PFSK-1 (cell line): ENCODE results near the gene SGO2.

Source experiments
- FOXP2 ChIP-seq: optimal IDR thresholded peaks from 2 replicates; pipeline ENCODE3; 2011; ENCODE audit warnings: borderline replicate concordance, control low read depth, inconsistent platforms; ENCODE audit not compliant: insufficient read depth; ENCODE audit errors: extremely low read length, extremely low read depth
- POLR2AphosphoS5 ChIP-seq: IDR thresholded peaks from 2 replicates; pipeline ENCODE4 v1.6.1; 2012; ENCODE audit warnings: low read depth, mild to moderate bottlenecking, control low read depth, low read length, moderate library complexity
- REST ChIP-seq, 2 experiments: IDR thresholded peaks; 2 replicates each; pipeline versions ENCODE4 v1.6.1 to v1.8.0; 2011 to 2012; ENCODE audit warnings: low read depth in 2 of 2, low read length in 2 of 2, control low read depth in 1 of 2, inconsistent platforms in 1 of 2, mild to moderate bottlenecking in 1 of 2, moderate library complexity in 1 of 2; ENCODE audit not compliant: insufficient read depth in 1 of 2
- SIN3A ChIP-seq: IDR thresholded peaks from 2 replicates; pipeline ENCODE4 v1.6.1; 2012; ENCODE audit warnings: mild to moderate bottlenecking, low read length, moderate library complexity, borderline replicate concordance; ENCODE audit not compliant: insufficient read depth
- TAF1 ChIP-seq: IDR thresholded peaks from 2 replicates; pipeline ENCODE4 v1.6.1; 2012; ENCODE audit warnings: low read length, control low read depth, borderline replicate concordance; ENCODE audit not compliant: insufficient read depth

Gene SGO2

GRCh38 chr2:200506679-200507078 is 19.3 kb upstream of the SGO2 start:
- TF ChIP-seq TAF1 (no peak), REST (IDR thresholded peaks at IDR 0.05; ENCODE audit: insufficient read depth in 1 of 2, low read depth in 2 of 2, low read length in 2 of 2) (no peak), FOXP2 (no peak), POLR2AphosphoS5 (no peak), SIN3A (no peak)

GRCh38 chr2:200507179-200507578 is 18.8 kb upstream of the SGO2 start:
- no peak for TF ChIP-seq SIN3A
- no peak for TF ChIP-seq POLR2AphosphoS5
- TF ChIP-seq REST (IDR thresholded peaks at IDR 0.05; ENCODE audit: insufficient read depth in 1 of 2, low read depth in 2 of 2, low read length in 2 of 2) = no peak
- no peak for TF ChIP-seq TAF1
- TF ChIP-seq FOXP2 = no peak

GRCh38 chr2:200509235-200509611 is 16.8 kb upstream of the SGO2 start:
- TF ChIP-seq REST (IDR thresholded peaks at IDR 0.05; ENCODE audit: insufficient read depth in 1 of 2, low read depth in 2 of 2, low read length in 2 of 2) = no peak

- TF ChIP-seq TAF1 (peak; percentile 50; the same call in 1 of the 2 replicates), REST (IDR thresholded peaks at IDR 0.05; ENCODE audit: insufficient read depth in 1 of 2, low read depth in 2 of 2, low read length in 2 of 2) (0 out of 4 replicates have a peak, but pooled peaks of 1 of the 2 experiments have one; percentile 21), FOXP2 (peak; percentile 60), SIN3A (peak; percentile 49; the same call in 1 of the 2 replicates), POLR2AphosphoS5 (peak; percentile 68)
Measured at GRCh38 chr2:200509612-200510433, 16.2 kb upstream of the SGO2 start, which contains the start of gene KCTD18. Gene KCTD18, minus strand, starts transcription at chr2:200510068. Its CDS starts 3,052 bp downstream, at chr2:200507016.

- TF ChIP-seq REST (IDR thresholded peaks at IDR 0.05; ENCODE audit: insufficient read depth in 1 of 2, low read depth in 2 of 2, low read length in 2 of 2) = no peak
- no peak for TF ChIP-seq SIN3A
- TF ChIP-seq POLR2AphosphoS5 = no peak
- no peak for TF ChIP-seq FOXP2
- TF ChIP-seq TAF1 = no peak
Measured at GRCh38 chr2:200515155-200515554, 10.9 kb upstream of the SGO2 start.
